AG08395 (cell line): ENCODE data around the gene AADACL4.
A peak's percentile ranks its signal among the peaks of the same experiment; 100 is the strongest.
"Not testable (repeated sequence)": the region's sequence is repeated elsewhere in the genome, so short reads cannot be mapped to it uniquely, and the experiment has no call there.

Experiments used
- DNase-seq: peaks from one replicate; pipeline ENCODE4 v3.0.0; 2012; ENCODE audit warnings: mixed read lengths, low spot score

The AADACL4 gene

GRCh38 chr1:12658531-12659453, 14.9 kb downstream of the AADACL4 start:
- DNase-seq, result peak; percentile 96

GRCh38 chr1:12661606-12662219, 17.8 kb downstream of the AADACL4 start:
- DNase-seq, result no peak

GRCh38 chr1:12662556-12662955, 18.7 kb downstream of the AADACL4 start:
- no peak for DNase-seq

DNA sequence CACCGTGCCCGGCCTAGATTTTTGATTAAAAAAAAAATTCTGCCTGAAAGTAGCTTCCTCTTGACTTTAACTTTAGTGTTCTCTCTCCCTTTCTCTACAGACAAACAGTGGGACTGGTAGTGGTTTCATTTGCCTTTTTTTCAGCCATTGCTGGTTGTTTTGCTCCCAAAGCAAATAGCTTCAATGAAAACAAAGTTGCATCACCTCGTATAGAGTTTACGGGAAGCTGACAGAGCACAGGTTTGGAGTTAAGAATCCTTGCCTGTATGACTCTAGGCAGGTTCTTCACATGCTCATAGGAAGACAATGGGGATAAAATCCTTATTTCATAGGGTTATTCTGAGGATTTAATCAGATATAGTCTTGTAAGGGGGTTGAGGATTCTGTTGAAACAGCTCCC, 21.6 kb downstream of the AADACL4 start:
- no peak for DNase-seq

DNA sequence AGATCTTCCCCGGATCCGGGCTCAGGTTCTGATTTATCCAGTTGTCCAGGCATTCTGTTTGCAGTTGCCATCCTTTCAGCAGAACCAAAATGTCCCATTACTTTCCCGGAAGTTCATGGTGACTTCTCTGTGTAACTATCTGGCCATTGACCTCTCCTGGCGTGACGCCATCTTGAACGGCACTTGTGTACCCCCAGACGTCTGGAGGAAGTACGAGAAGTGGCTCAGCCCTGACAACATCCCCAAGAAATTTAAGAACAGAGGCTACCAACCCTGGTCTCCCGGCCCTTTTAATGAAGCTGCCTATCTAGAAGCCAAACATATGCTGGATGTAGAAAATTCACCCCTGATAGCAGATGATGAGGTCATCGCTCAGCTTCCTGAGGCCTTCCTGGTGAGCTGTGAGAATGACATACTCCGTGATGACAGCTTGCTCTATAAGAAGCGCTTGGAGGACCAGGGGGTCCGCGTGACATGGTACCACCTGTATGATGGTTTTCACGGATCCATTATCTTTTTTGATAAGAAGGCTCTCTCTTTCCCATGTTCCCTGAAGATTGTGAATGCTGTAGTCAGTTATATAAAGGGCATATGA, 22.4 kb downstream of the AADACL4 start:
- no peak for DNase-seq

- DNase-seq, result no peak
Observed at GRCh38 chr1:12669529-12670068, 25.7 kb downstream of the AADACL4 start.

DNA sequence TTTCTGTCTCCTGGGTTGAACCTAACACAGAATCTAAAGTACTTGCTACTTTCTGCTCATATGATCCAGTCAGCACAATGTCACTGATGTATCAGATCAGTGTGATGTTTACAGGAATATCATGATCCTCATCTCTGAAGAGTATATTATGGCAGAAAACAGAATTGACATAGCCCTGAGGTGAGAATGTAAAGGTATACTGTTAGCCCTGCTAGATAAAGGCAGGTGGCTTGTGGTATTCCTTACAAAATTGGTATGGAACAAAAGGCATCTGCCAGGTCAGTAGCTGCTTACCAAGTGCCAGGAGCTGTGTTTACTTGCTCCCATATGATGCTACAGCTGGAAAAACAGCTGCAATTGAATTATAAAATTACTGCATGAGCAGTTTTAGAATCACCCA, 30.5 kb downstream of the AADACL4 start:
- no peak for DNase-seq

- DNase-seq, result not testable (repeated sequence)
Observed at GRCh38 chr1:12676122-12676521, 32.2 kb downstream of the AADACL4 start.

- DNase-seq, result no peak
Observed at GRCh38 chr1:12677565-12677964, 33.7 kb downstream of the AADACL4 start.

- DNase-seq, result no peak
Observed at GRCh38 chr1:12678350-12678749, 34.5 kb downstream of the AADACL4 start.

GRCh38 chr1:12678820-12679219, 34.9 kb downstream of the AADACL4 start:
- no peak for DNase-seq

DNA sequence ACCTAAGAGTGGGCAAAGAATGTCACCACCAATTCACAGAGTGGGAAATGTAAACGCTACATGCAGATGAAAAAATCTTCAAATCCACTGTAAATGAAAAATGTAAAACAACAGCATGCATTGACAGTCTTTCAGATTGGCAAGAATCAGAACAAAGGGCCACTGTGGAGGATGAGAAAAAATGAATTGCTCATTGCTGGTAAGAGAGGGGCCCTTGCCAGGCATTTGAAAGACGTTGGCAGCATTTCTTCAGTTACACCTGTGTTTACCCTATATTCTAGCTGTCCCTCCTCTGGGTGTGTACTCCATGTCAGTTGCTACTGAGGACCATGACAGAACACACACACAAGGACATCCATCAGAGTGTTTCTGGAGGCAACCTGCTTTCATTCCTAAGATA, 46.3 kb downstream of the AADACL4 start:
- DNase-seq, result no peak

- no peak for DNase-seq
Observed at GRCh38 chr1:12692967-12693782, 49.3 kb downstream of the AADACL4 start.

GRCh38 chr1:12696658-12697057, 52.8 kb downstream of the AADACL4 start:
- DNase-seq, result no peak

DNA sequence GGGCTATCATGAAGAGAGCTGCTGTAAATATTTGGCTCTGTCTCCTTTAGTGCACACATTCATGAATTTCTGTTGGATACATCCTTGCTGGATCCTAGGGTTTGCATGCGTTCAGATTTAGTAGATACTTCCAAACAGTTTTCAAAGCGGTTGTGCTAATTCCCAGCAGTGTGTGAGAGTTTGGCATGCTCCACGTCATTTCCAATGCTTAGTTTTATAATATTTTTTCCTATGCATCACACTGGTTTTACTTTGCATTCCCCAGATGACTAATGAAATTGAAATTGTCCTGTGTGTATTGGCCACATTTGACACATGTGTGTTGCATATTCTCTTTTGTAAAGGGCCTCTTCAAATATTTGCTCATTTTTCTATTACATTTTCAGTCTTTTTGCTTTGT, 53.5 kb downstream of the AADACL4 start:
- peak; percentile 58 for DNase-seq

DNA sequence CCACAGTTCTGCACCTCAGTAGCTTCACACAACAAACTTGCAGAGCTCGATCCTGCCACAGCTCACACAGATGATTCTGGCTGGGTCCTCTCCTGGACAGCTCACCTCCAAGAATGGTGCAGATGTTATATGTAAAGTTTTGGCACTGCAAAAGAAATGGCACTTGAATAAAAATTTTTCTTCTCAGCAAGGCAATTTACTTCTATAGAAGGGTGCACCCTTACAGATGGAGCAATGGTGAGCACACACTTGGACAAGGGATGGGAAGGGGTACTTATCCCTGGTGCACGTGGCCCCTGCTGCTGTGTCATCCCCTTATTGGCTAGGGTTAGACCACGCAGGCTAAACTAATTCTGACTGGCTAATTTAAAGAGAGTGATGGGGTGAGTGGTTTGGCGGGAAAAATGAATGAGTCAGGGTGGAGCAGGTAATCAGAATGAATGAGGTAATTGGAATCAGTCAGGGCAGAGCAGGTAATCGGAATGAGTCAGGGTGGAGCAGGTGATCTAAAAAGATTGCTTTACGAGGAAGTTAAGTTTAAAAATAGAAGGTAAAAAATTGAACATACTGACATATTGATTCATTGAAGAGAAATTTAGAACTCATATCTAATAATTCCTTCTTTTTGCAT, 60.1 kb downstream of the AADACL4 start:
- DNase-seq, result no peak

DNA sequence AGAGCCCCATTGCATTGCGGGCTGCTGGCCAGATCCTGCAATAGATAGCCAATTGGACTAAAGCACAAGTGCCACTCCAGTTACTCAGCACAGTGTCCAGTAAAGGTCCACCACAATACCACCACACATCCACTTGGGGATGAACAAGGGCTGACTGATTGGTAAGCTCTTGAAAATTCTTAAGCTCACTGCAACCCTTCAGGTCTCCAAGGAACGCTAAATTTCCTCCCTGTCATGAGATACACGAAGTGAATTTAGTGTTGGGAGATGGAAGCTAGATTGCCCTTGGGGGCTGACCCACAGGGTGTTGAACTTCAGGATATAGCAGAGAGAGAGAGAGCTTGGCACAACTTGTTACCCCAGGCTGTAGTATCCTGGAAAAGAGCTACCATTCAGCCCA, 62.2 kb downstream of the AADACL4 start:
- DNase-seq, result no peak

- no peak for DNase-seq
Observed at GRCh38 chr1:12708396-12709090, 64.7 kb downstream of the AADACL4 start.

GRCh38 chr1:12709091-12709491, 65.2 kb downstream of the AADACL4 start:
- DNase-seq, result peak; percentile 9

GRCh38 chr1:12709696-12710095, 65.8 kb downstream of the AADACL4 start:
- no peak for DNase-seq

GRCh38 chr1:12711536-12711935, 67.7 kb downstream of the AADACL4 start:
- DNase-seq, result peak; percentile 18
